ES-I3 (cell line): ENCODE data around the gene PLA2G3.
A peak's percentile ranks its signal among the peaks of the same experiment; 100 is the strongest.
"Not testable (repeated sequence)": the region's sequence is repeated elsewhere in the genome, so short reads cannot be mapped to it uniquely, and the experiment has no call there.

Experiments used
- H3K36me3 ChIP-seq: 2 replicates; pipeline ENCODE4 v1.6.1; 2013; ENCODE audit warnings: mild to moderate bottlenecking, low read length, control low read depth, moderate library complexity; ENCODE audit not compliant: insufficient read depth
- H3K4me1 ChIP-seq: 2 replicates; pipeline ENCODE4 v1.6.1; 2013; ENCODE audit warnings: mild to moderate bottlenecking, control low read depth, low read length; ENCODE audit not compliant: insufficient read depth
- H3K9ac ChIP-seq: 2 replicates; pipeline ENCODE4 v1.6.1; 2013; ENCODE audit warnings: low read depth, mild to moderate bottlenecking, low read length, moderate library complexity
- H3K9me3 ChIP-seq: 2 replicates; pipeline ENCODE4 v1.6.1; 2013; ENCODE audit warnings: mild to moderate bottlenecking, low read length, moderate library complexity; ENCODE audit not compliant: control insufficient read depth, insufficient read depth

PLA2G3 gene

GRCh38 chr22:31139866-31140716 lies at the start of gene PLA2G3:
TSS of gene PLA2G3 (minus strand) at chr22:31140508. CDS start at chr22:31140354, 154 bp downstream.
- Histone ChIP-seq H3K9me3 (no peaks in the 10 kb centered on the region), H3K9ac (peak within 1 kb of the TSS; percentile 31), H3K36me3 (peaks cover 2% of the 10 kb centered on the region; the same call in 1 of the 2 replicates), H3K4me1 (peaks cover 11% of the 10 kb centered on the region)

GRCh38 chr22:31187627-31188026 lies 47.3 kb upstream of the PLA2G3 start:
- H3K36me3 ChIP-seq: no peaks in the 10 kb centered on the region
- H3K4me1 ChIP-seq: no peaks in the 10 kb centered on the region
- no peaks in the 10 kb centered on the region for H3K9me3 ChIP-seq
- no peak overlapping the region for H3K9ac ChIP-seq

GRCh38 chr22:31185056-31185455 lies 44.7 kb upstream of the PLA2G3 start:
- Histone ChIP-seq H3K4me1 (no peaks in the 10 kb centered on the region), H3K9ac (no peak overlapping the region), H3K9me3 (no peaks in the 10 kb centered on the region), H3K36me3 (no peaks in the 10 kb centered on the region)

GRCh38 chr22:31184015-31184414 lies 43.7 kb upstream of the PLA2G3 start:
- Histone ChIP-seq H3K9me3 (no peaks in the 10 kb centered on the region), H3K36me3 (no peaks in the 10 kb centered on the region), H3K9ac (no peak overlapping the region), H3K4me1 (no peaks in the 10 kb centered on the region)

GRCh38 chr22:31179345-31179744 lies 39.0 kb upstream of the PLA2G3 start:
- Histone ChIP-seq H3K9me3 (no peaks in the 10 kb centered on the region), H3K4me1 (no peaks in the 10 kb centered on the region), H3K36me3 (no peaks in the 10 kb centered on the region), H3K9ac (no peak overlapping the region)

GRCh38 chr22:31178859-31179258 lies 38.6 kb upstream of the PLA2G3 start:
- Histone ChIP-seq H3K9me3 (no peaks in the 10 kb centered on the region), H3K4me1 (no peaks in the 10 kb centered on the region), H3K9ac (no peak overlapping the region), H3K36me3 (no peaks in the 10 kb centered on the region)

GRCh38 chr22:31177420-31178162 lies 37.3 kb upstream of the PLA2G3 start:
- no peaks in the 10 kb centered on the region; the same call in 1 of the 2 replicates for H3K4me1 ChIP-seq
- H3K9ac ChIP-seq: no peak overlapping the region
- H3K36me3 ChIP-seq: no peaks in the 10 kb centered on the region
- no peaks in the 10 kb centered on the region for H3K9me3 ChIP-seq

GRCh38 chr22:31176923-31177322 lies 36.6 kb upstream of the PLA2G3 start:
- no peak overlapping the region for H3K9ac ChIP-seq
- H3K4me1 ChIP-seq: no peaks in the 10 kb centered on the region; the same call in 1 of the 2 replicates
- H3K9me3 ChIP-seq: no peaks in the 10 kb centered on the region
- no peaks in the 10 kb centered on the region for H3K36me3 ChIP-seq

- Histone ChIP-seq H3K4me1 (no peaks in the 10 kb centered on the region; the same call in 1 of the 2 replicates), H3K36me3 (no peaks in the 10 kb centered on the region), H3K9me3 (no peaks in the 10 kb centered on the region), H3K9ac (no peak overlapping the region)
Measured at GRCh38 chr22:31173386-31174145, 33.3 kb upstream of the PLA2G3 start.

- not testable (repeated sequence) for H3K9ac ChIP-seq, H3K9me3 ChIP-seq, H3K36me3 ChIP-seq, H3K4me1 ChIP-seq
Measured at GRCh38 chr22:31171734-31172133, 31.4 kb upstream of the PLA2G3 start.

GRCh38 chr22:31170971-31171370 lies 30.7 kb upstream of the PLA2G3 start:
- Histone ChIP-seq H3K9me3 (no peaks in the 10 kb centered on the region), H3K36me3 (no peaks in the 10 kb centered on the region), H3K4me1 (no peaks in the 10 kb centered on the region; the same call in 1 of the 2 replicates), H3K9ac (no peak overlapping the region)

- 0 out of 2 replicates have a peak, but pooled peaks cover 4% of the 10 kb centered on the region for H3K4me1 ChIP-seq
- no peaks in the 10 kb centered on the region for H3K36me3 ChIP-seq
- H3K9ac ChIP-seq: no peak overlapping the region
- no peaks in the 10 kb centered on the region for H3K9me3 ChIP-seq
Measured at GRCh38 chr22:31162015-31162765, 21.9 kb upstream of the PLA2G3 start.

GRCh38 chr22:31161386-31161785 lies 21.1 kb upstream of the PLA2G3 start:
- Histone ChIP-seq H3K9me3 (no peaks in the 10 kb centered on the region), H3K4me1 (0 out of 2 replicates have a peak, but pooled peaks cover 4% of the 10 kb centered on the region), H3K36me3 (no peaks in the 10 kb centered on the region), H3K9ac (peak overlapping the region; percentile 89; the same call in 1 of the 2 replicates)
